SK-N-MC (cell line): Measurements from ENCODE around the gene TMEM135.

Experiments used
- DNase-seq: peaks from one replicate; pipeline ENCODE4 v3.0.0-alpha.2; 2011; ENCODE audit warnings: low read depth, low spot score
- H3K27ac ChIP-seq: fragments of 200-600 bp; sonication (generic); 2 replicates; pipeline ENCODE4 v1.5.1; 2016; ENCODE audit warnings: mixed run types
- H3K36me3 ChIP-seq: fragments of 200-600 bp; sonication (generic); 2 replicates; pipeline ENCODE4 v1.6.1; 2017; ENCODE audit warnings: antibody characterized with exemption, low read length, mixed read lengths; ENCODE audit not compliant: insufficient read depth
- H3K4me3 ChIP-seq: fragments of 200-600 bp; sonication (generic); 2 replicates; pipeline ENCODE4 v1.5.1; 2016
- H3K9ac ChIP-seq: fragments of 200-600 bp; sonication (generic); 2 replicates; pipeline ENCODE4 v1.8.0; 2017; ENCODE audit warnings: mixed run types, mixed read lengths; ENCODE audit not compliant: insufficient read length
- H3K9me3 ChIP-seq: fragments of 200-600 bp; sonication (generic); 2 replicates; pipeline ENCODE4 v1.6.1; 2017; ENCODE audit warnings: low read depth, mild to moderate bottlenecking, antibody characterized with exemption, low read length, moderate library complexity, mixed read lengths
- EZH2 ChIP-seq: fragments of 200-600 bp; sonication (generic); IDR thresholded peaks from one replicate; pipeline ENCODE4 v1.6.1; 2017; ENCODE audit warnings: antibody characterized with exemption
- FOXP2 ChIP-seq: optimal IDR thresholded peaks from 2 replicates; pipeline ENCODE3; 2011; ENCODE audit warnings: mild to moderate bottlenecking, moderate library complexity; ENCODE audit not compliant: insufficient read depth; ENCODE audit errors: extremely low read length, control extremely low read depth
- POLR2AphosphoS5 ChIP-seq: IDR thresholded peaks from 2 replicates; pipeline ENCODE4 v1.6.1; 2012; ENCODE audit warnings: mild to moderate bottlenecking, low read depth, low read length, borderline replicate concordance

The TMEM135 gene

GRCh38 chr11:87110443-87111131 lies 72.9 kb downstream of the TMEM135 start:
- Histone ChIP-seq H3K4me3 (peak overlapping the region; percentile 20), H3K36me3 (0 out of 2 replicates have a peak, but pooled peaks cover 5% of the 10 kb centered on the region), H3K9me3 (no peaks in the 10 kb centered on the region), H3K27ac (peak overlapping the region; percentile 9), H3K9ac (no peak overlapping the region)
- no peak for DNase-seq
- TF ChIP-seq FOXP2, result no peak

DNA sequence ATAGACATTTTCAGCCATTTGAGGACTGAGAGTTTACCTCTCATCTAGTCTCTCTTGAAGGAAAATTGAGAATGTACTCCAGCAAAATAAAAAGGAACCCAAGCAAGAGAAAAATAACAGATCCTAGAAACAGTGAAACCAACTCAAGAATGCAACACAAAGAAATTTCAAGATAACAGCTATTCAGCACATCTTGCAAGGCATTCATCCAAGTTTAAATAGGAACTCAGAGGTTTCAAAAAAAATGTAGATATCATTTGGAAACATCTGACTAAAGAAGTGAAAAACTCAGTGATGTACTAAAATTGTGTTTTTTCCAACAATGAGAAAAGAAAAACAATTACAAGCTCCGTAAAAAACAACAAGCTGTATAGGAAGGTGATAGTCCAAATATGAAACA lies 76.4 kb downstream of the TMEM135 start:
- no peak for TF ChIP-seq FOXP2
- no peak for TF ChIP-seq POLR2AphosphoS5
- no peak for TF ChIP-seq EZH2
- Histone ChIP-seq H3K4me3 (0 out of 2 replicates have a peak overlapping the region, but pooled peaks have one; percentile 32), H3K27ac (peak overlapping the region; percentile 42)

DNA sequence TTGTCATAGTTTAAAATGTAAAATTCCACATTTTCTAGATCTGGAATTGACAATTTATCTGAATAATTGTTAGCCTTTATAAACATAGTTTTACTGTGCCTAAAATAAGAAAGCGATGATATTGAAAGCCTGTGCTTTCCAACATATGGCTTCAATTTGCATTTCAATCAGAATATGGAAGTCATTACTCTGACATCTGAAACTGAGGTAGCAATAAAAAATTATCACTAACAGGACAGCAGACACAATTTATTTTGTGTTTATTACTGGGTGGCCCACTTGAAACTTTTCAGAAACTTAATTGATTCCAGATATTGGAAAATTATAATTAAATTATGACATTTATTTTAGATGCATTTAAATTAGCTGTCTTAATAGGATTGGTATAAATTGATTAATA lies 78.5 kb downstream of the TMEM135 start:
- Histone ChIP-seq H3K4me3 (peak overlapping the region; percentile 41; the same call in 1 of the 2 replicates), H3K9ac (no peak overlapping the region), H3K36me3 (peaks cover 10% of the 10 kb centered on the region; the same call in 1 of the 2 replicates), H3K27ac (peak overlapping the region; percentile 44; the same call in 1 of the 2 replicates), H3K9me3 (no peaks in the 10 kb centered on the region)
- DNase-seq, result peak; percentile 91
- TF ChIP-seq FOXP2 (peak; percentile 34), POLR2AphosphoS5 (peak; percentile 81; the same call in 1 of the 2 replicates), EZH2 (no peak)

More for the DNA sequence above, 76.4 kb downstream of the TMEM135 start:
- no peak overlapping the region for H3K9ac ChIP-seq
- H3K36me3 ChIP-seq, result peaks cover 10% of the 10 kb centered on the region; the same call in 1 of the 2 replicates
- DNase-seq, result no peak
- H3K9me3 ChIP-seq, result no peaks in the 10 kb centered on the region

DNA sequence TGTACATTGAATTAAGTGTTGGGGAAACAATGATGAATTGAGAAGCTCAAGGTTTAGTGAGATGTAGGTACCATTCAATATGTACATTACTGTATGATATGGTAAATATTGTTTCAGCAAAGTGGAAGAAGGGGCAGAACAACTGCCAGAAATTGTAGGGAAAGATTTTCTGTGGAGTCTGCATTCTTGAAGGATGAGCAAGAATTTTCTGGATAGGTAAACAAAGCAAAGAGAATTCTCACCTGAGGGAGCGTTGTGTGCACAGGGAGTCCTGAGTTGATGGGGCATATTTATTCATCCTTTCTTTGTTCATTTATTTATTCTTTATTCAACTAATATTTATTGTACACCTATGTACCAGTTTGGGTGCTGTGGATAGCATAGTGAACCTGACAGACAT lies 83.2 kb downstream of the TMEM135 start:
- DNase-seq, result no peak
- TF ChIP-seq POLR2AphosphoS5 (no peak), FOXP2 (no peak), EZH2 (no peak)
- no peak overlapping the region for H3K4me3 ChIP-seq
- H3K9ac ChIP-seq, result no peak overlapping the region
- H3K36me3 ChIP-seq, result peaks cover 10% of the 10 kb centered on the region; the same call in 1 of the 2 replicates
- no peak overlapping the region for H3K27ac ChIP-seq
- H3K9me3 ChIP-seq, result no peaks in the 10 kb centered on the region

GRCh38 chr11:87122852-87123251 lies 85.1 kb downstream of the TMEM135 start:
- Histone ChIP-seq H3K36me3 (0 out of 2 replicates have a peak, but pooled peaks cover 2% of the 10 kb centered on the region), H3K27ac (no peak overlapping the region), H3K9ac (no peak overlapping the region), H3K4me3 (no peak overlapping the region), H3K9me3 (no peaks in the 10 kb centered on the region)
- no peak for DNase-seq
- TF ChIP-seq POLR2AphosphoS5 (no peak), EZH2 (no peak), FOXP2 (no peak)

GRCh38 chr11:87125257-87125656 lies 87.5 kb downstream of the TMEM135 start:
- TF ChIP-seq FOXP2, result no peak
- TF ChIP-seq EZH2, result no peak
- no peak for TF ChIP-seq POLR2AphosphoS5
- no peaks in the 10 kb centered on the region for H3K36me3 ChIP-seq
- H3K4me3 ChIP-seq, result no peak overlapping the region
- H3K27ac ChIP-seq, result no peak overlapping the region
- no peaks in the 10 kb centered on the region for H3K9me3 ChIP-seq
- no peak for DNase-seq
- no peak overlapping the region for H3K9ac ChIP-seq

GRCh38 chr11:87127101-87127500 lies 89.4 kb downstream of the TMEM135 start:
- Histone ChIP-seq H3K27ac (peak overlapping the region; percentile 87), H3K36me3 (no peaks in the 10 kb centered on the region; the same call in 1 of the 2 replicates), H3K4me3 (peak overlapping the region; percentile 53), H3K9me3 (no peaks in the 10 kb centered on the region), H3K9ac (no peak overlapping the region)
- DNase-seq, result no peak
- TF ChIP-seq FOXP2, result peak; percentile 38
- no peak for TF ChIP-seq EZH2
- peak; percentile 39; the same call in 1 of the 2 replicates for TF ChIP-seq POLR2AphosphoS5

GRCh38 chr11:87128372-87128771 lies 90.6 kb downstream of the TMEM135 start:
- Histone ChIP-seq H3K9me3 (no peaks in the 10 kb centered on the region), H3K9ac (no peak overlapping the region), H3K27ac (peak overlapping the region; percentile 87), H3K4me3 (no peak overlapping the region; the same call in 1 of the 2 replicates), H3K36me3 (no peaks in the 10 kb centered on the region; the same call in 1 of the 2 replicates)
- no peak for TF ChIP-seq EZH2
- no peak for TF ChIP-seq POLR2AphosphoS5
- no peak for TF ChIP-seq FOXP2
- DNase-seq, result no peak
